SK-N-SH (cell line): ENCODE data around the gene SCARB2.

Experiments
- CHD2 ChIP-seq: fragments of 150-350 bp; IDR thresholded peaks from 2 replicates; pipeline ENCODE4 v1.6.1; 2018; ENCODE audit warnings: low read length; ENCODE audit not compliant: partially characterized antibody
- CTCF ChIP-seq: fragments of 200-600 bp; sonication (generic); IDR thresholded peaks from 2 replicates; pipeline ENCODE4 v1.6.1; 2017; ENCODE audit warnings: antibody characterized with exemption, mild to moderate bottlenecking, moderate library complexity
- ELF1 ChIP-seq: IDR thresholded peaks from 2 replicates; pipeline ENCODE4 v1.4.0; 2012
- NRF1 ChIP-seq: IDR thresholded peaks from 2 replicates; pipeline ENCODE4 v1.6.1; 2012; ENCODE audit warnings: low read depth, mild to moderate bottlenecking, low read length
- POLR2AphosphoS5 ChIP-seq: IDR thresholded peaks from 2 replicates; pipeline ENCODE4 v1.6.1; 2012; ENCODE audit warnings: low read depth, low read length
- REST ChIP-seq: IDR thresholded peaks from 2 replicates; pipeline ENCODE4 v1.6.1; 2012; ENCODE audit warnings: mild to moderate bottlenecking, low read depth, low read length, moderate library complexity
- TAF1 ChIP-seq: IDR thresholded peaks from 2 replicates; pipeline ENCODE4 v1.6.1; 2012; ENCODE audit warnings: low read depth, mild to moderate bottlenecking, low read length, moderate library complexity, borderline replicate concordance
- TEAD4 ChIP-seq: IDR thresholded peaks from 2 replicates; pipeline ENCODE4 v1.4.0; 2012; ENCODE audit warnings: mild to moderate bottlenecking, borderline replicate concordance; ENCODE audit not compliant: insufficient read depth

GRCh38 chr4:76216975-76217814 is 3.6 kb upstream of the SCARB2 start:
- no peak for TF ChIP-seq CTCF
- no peak for TF ChIP-seq ELF1
- TF ChIP-seq TEAD4 = no peak
- no peak for TF ChIP-seq CHD2
- no peak for TF ChIP-seq TAF1
- no peak for TF ChIP-seq NRF1
- TF ChIP-seq POLR2AphosphoS5 = no peak
- no peak for TF ChIP-seq REST
